ENCODE data around the gene GPR132. TPM values are rescaled to one million over a fixed set of nuclear protein-coding genes. Genes with fewer than 3 reads are reported as not detected.
"Not testable (repeated sequence)": the region's sequence is repeated elsewhere in the genome, so short reads cannot be mapped to it uniquely, and the experiment has no call there.

The GPR132 gene
- total and polyA plus RNA-seq, 10 of the 15 experiments (the other 5 are each of a cell fraction or from before 2014, with no cell fraction given): 1.9 to 49.3 (median 20.4) TPM

DNA sequence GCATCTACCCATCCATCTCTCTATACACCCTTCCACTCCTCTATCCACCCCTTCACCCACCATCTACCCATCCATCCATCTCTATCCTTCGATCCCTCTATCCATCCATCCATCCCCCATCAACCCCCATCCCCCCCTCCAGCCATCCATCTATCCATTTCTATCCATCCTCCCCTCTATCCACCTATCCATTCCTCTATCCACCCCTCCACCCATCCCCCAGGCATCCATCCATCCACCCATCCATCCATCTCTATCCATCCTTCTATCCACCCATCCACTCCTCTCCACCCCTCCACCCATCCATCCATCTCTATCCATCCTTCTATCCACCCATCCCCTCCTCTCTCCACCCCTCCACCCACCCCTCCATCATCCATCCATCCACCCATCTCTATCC lies 17.5 kb upstream of the GPR132 start (continued):
- no peak for TF ChIP-seq CEBPB (IDR thresholded peaks at IDR 0.05; ENCODE audit: borderline replicate concordance in 1 of 2, low read depth in 2 of 2, low read length in 2 of 2)
- TF ChIP-seq, protein P1, sequence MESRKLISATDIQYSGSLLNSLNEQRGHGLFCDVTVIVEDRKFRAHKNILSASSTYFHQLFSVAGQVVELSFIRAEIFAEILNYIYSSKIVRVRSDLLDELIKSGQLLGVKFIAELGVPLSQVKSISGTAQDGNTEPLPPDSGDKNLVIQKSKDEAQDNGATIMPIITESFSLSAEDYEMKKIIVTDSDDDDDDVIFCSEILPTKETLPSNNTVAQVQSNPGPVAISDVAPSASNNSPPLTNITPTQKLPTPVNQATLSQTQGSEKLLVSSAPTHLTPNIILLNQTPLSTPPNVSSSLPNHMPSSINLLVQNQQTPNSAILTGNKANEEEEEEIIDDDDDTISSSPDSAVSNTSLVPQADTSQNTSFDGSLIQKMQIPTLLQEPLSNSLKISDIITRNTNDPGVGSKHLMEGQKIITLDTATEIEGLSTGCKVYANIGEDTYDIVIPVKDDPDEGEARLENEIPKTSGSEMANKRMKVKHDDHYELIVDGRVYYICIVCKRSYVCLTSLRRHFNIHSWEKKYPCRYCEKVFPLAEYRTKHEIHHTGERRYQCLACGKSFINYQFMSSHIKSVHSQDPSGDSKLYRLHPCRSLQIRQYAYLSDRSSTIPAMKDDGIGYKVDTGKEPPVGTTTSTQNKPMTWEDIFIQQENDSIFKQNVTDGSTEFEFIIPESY (IDR thresholded peaks at IDR 0.05): no peak

DNA sequence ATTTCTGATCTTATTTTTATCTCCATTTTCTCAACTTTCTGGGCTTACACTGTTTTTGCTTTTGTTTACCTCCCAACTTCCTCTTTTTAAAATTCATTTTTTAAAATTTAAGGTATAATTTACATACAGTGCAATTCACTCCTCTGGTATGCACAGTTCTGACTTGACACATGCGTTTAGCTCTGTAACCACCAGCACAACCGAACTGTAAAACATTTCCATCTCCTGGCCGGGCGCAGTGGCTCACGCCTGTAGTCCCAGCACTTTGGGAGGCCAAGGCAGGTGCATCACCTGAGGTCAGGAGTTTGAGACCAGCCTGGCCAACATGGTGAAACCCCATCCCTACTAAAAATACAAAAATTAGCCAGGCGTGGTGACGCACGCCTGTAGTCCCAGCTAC lies 16.2 kb upstream of the GPR132 start:
- H3K4me2 ChIP-seq (ENCODE audit: control insufficient read depth, insufficient read depth); H3K27ac ChIP-seq (ENCODE audit: control insufficient read depth, insufficient read depth); H3K27me3 ChIP-seq (replicated peaks in 1 of 2; ENCODE audit: control insufficient read depth in 2 of 2, insufficient read depth in 2 of 2, low read length in 1 of 2); H4K20me1 ChIP-seq (ENCODE audit: control insufficient read depth, insufficient read depth); H3K79me2 ChIP-seq (ENCODE audit: control insufficient read depth, insufficient read depth, low read length); DNase-seq (ENCODE audit: low read depth, low spot score); H3K36me3 ChIP-seq (ENCODE audit: control insufficient read depth in 2 of 2, insufficient read depth in 2 of 2, low read length in 1 of 2); H3K9me3 ChIP-seq (replicated peaks; ENCODE audit: control insufficient read depth, insufficient read depth, low read length); in situ Hi-C loops (cut with MboI); BruUV-seq (replicated peaks); H3K4me3 ChIP-seq; H3K9ac ChIP-seq (ENCODE audit: control insufficient read depth, insufficient read depth, low read length); H2AFZ ChIP-seq (ENCODE audit: control insufficient read depth, low read depth, low read length); intact Hi-C loops (cut with micrococcal nuclease; ENCODE audit: unreplicated experiment): not testable (repeated sequence)
- ATAC-seq (peak; percentile 68), FAIRE-seq (peak; percentile 56)
- RAD21 ChIA-PET (ENCODE audit: unreplicated experiment): interaction anchor here (0.9 to 2.1 kb wide), 5 partner anchors 11 to 106 kb away, joined by 3 to 10 read pairs (median 4); partner anchors contain the start of gene GPR132
- SMC1A ChIA-PET (ENCODE audit: uncharacterized antibody, unreplicated experiment): interaction anchor here (1.2 to 2.8 kb wide), 5 partner anchors 10 to 105 kb away, joined by 3 to 21 read pairs (median 4); no protein-coding TSS in a partner anchor
- TF ChIP-seq IKZF2 (IDR thresholded peaks at IDR 0.05): 0 out of 4 replicates have a peak, but pooled peaks of 1 of the 2 experiments have one; percentile 36
- 0 out of 2 replicates have a peak, but pooled peaks have one; percentile 3 for TF ChIP-seq RUNX3 (IDR thresholded peaks at IDR 0.05; ENCODE audit: low read length)
- TF ChIP-seq BHLHE40 (IDR thresholded peaks at IDR 0.05; ENCODE audit: borderline replicate concordance in 1 of 2, low read depth in 2 of 2, low read length in 1 of 2): peak; percentile 7 to 58; a peak in 2 of 4 replicates
- POLR2A ChIA-PET: interaction anchor here (0.6 to 2.0 kb wide), 6 partner anchors 9 to 35 kb away, joined by 3 to 9 read pairs (median 4); no protein-coding TSS in a partner anchor
- H3K4me1 ChIP-seq (ENCODE audit: control insufficient read depth, insufficient read depth, low read length): peaks cover 34% of the 10 kb centered on the region
- WGBS (ENCODE audit: insufficient coverage, insufficient replicate concordance, low lambda C conversion rate, missing lambda C conversion rate): 17% methylated on average over 8 of the region's 8 CpGs
- CTCF ChIA-PET: interaction anchor here (0.6 to 1.9 kb wide), 11 partner anchors 9 to 114 kb away, joined by 3 to 6 read pairs (median 4); no protein-coding TSS in a partner anchor
